ENCODE measurements around the gene METTL9.
A peak's percentile ranks its signal among the peaks of the same experiment; 100 is the strongest.
"Not testable (repeated sequence)": the region's sequence is repeated elsewhere in the genome, so short reads cannot be mapped to it uniquely, and the experiment has no call there.

Gene METTL9

DNA sequence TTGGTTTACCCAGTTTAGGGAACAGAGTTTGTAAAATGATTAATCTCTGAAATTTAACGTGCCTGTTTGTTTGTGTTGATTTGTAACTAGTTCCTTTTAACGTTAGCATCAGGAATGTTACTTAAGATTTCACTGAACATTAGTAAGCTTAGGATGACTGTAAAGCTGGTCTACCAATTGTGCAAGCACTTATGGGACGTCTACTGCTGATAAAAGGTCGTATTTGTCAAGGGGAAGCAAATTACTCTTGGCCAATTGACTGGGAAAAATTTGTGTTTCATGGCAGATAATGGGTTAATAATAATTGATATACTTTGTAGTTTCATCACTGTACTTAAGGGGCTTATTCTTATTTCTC is 11.8 kb downstream of the METTL9 start:
- no peak for DNase-seq (ENCODE audit: low spot score)

DNA sequence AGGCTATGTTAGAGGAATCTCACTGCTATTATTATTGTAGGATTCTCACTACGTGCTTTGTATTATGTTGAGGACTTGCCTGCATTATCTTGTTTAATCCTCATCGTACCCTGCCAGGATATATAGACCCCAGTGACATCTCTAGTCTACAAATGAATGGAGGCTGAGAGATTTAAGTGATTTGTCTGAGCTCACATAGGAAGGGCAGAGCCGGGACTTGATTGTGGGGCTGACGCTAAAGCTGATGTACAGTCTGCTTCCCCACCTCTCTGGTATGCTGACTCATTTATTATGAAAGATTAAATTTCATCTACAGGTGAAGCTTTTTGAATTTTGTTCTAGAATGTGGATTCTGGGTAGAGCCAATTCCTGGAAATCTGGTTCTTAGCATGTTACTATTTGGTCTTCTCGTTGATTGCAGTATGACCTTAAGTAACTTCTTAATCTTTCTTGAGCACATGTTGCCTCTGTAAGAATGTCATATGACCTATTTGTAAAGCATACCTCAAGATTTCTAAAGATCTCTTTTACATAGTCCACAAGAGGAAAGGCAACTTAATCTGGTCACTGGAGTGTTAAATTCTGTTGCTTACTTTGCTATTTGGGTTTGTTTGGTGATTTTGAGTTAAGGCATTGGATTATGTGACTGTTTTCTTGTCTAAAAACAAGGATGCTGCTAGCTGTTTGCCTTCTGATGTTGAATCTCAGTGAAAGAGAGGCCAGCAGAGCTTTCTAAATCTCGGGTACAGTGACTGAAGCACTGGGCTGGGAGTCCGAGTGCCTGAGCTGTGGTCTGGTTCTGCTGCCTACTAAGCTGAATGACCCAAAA is 12.4 kb downstream of the METTL9 start:
- no peak for DNase-seq (ENCODE audit: low spot score)

DNA sequence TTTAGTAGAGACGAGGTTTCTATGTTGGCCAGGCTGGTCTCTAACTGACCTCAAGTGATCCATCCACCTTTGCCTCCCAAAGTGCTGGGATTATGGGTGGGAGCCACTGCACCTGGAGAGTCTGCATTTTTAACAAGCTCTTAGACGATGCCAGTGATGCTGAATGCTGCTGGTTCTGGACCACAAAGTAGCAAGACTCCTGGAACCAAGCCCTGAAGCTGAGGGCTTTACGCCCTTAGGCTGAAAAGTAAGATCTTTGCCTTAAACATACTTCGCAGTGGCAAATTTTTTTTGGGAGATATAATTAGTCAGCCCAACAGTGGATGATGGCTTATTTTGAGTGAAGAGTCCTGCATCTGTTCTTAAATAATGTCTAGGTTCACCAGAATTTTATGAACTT is 14.0 kb downstream of the METTL9 start:
- no peak for DNase-seq (ENCODE audit: low spot score)

DNA sequence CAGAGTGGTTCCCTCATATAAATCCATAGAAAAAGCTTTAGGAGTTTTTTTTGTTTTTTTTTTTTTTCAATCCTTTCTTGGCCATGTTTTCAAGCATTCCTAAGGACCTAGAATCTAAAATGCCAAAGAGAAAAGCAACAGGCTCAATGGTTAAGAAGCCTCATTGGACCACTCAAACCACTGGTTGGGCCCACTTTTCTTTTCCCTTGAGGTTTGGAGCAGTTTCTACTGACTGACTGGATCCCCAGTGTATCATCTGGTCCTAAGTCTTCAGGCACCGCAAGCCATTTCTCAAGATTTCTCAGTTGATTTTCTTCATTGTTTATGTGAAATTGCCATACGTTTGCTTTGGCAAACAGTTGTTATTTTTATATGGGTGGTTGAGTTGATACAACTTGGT is 14.4 kb downstream of the METTL9 start:
- DNase-seq (ENCODE audit: low spot score) = no peak

DNA sequence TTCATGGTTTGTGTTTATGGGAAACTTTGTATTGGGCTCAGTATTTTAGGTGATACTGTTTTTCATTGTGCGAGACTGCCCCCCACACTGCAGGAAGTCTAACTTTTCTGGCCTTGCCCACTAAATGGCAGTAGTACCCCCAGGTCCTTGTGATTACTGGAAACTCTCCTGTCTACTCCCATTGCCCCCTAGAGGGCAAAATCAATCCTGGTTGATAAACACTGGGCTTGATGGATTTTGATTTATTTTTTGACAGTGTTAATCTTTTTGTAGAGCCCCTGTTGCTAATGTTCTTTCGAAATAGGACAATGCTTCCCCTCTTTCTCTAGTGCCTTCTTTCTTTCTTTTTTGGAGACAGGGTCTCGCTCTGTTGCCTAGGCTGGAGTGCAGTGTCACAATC is 15.5 kb downstream of the METTL9 start:
- DNase-seq (ENCODE audit: low spot score) = no peak

DNA sequence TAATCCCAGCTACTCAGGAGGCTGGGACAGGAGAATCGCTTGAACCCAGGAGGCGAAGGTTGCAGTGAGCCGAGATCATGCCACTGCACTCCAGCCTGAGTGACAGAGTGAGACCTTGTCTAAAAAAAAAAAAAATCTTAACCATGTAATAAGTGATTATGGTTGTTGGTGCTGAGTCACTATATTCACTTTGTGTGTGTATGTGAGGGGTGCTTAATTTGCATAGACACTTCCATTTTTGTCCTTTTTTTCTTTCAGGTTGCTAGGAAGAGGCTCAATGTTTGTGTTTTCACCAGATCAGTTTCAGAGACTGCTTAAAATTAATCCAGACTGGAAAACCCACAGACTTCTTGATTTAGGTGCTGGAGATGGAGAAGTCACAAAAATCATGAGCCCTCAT is 18.2 kb downstream of the METTL9 start:
- DNase-seq (ENCODE audit: low spot score) = no peak

DNA sequence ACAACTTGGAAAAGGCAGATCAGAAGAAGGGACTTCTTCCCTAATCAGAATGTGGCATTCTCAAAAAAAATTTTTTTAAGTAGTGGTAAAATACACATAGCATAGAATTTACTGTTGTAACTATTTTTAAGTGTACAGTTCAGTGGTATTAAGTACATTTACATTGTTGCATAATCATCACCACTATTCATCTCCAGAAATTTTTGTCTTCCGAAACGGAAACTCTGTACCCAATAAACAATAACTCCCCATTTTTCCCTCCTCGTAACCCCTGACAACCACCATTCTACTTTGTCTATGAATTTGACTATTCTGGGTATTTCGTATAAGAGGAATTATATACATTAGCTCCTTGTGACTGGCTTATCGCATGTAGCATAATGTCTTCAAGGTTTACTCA is 18.9 kb downstream of the METTL9 start:
- no peak for DNase-seq (ENCODE audit: low spot score)

DNA sequence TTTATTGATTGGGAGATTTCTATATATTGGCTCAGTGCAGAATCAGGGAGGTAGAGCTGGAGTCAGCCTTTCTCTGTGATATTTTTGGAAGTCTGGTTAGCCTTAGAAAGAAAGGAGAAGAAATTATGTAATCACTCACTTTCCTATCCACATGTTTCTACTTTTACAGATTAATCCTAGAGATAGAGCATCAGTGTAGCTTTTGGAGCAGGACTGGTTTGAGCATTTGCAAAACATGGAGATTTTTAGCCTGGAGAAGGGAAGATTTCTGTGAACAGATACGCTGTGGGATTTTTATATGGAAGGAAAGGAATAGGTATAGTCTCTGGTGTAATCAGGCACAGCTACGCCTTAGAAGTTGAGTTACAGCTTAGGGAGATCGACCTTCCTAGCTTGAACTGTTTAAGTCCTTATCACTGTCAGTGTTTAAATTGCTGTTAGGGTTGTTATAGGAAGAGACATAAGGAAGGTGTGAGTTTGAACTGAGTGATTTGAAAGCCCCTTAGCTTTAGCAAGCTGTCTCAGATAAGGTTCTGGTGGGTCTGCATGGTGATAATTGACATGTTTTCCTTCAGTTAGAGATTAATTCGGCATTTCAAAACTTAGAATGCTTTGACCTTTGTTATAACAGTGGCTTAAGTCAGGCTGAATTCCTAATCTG is 20.5 kb downstream of the METTL9 start:
- DNase-seq (ENCODE audit: low spot score) = peak; percentile 17

DNA sequence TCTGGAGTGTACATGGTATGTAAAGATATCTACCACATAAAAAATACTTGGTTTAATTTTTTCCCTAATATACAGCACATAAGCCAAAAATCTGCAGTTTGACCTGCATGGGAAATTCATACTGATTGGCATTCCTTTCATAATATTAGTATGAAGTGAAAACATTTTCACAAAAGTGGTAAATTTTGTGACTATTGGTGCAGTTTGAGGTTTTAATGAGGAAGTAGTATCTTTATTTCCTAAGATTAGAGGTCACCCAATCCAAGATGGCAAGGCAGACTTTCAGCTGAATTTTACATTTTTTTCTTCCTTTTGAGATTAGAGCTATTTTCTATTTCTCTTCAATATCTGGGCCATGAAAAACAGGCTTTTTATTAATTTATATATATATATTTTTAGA is 21.2 kb downstream of the METTL9 start:
- DNase-seq (ENCODE audit: low spot score) = no peak

DNA sequence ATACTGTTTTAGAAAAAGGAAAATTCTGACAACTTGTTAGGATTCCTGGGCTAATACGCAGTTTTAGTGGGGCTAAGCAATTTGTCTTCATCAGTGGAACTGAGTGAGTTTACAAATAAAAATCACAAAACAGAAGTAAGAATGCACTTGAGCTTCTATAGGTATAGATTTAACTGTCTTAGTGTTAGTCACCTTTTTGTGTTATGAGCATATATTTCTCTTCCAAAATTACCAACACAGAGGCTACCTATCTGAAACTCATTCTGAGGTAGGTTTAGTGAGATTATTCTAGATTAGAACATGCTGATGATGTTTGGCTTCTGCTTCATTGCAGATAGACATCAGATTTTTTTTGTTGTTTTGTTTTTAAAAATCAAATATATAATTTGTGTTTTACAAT is 23.2 kb downstream of the METTL9 start:
- DNase-seq (ENCODE audit: low spot score) = no peak

DNA sequence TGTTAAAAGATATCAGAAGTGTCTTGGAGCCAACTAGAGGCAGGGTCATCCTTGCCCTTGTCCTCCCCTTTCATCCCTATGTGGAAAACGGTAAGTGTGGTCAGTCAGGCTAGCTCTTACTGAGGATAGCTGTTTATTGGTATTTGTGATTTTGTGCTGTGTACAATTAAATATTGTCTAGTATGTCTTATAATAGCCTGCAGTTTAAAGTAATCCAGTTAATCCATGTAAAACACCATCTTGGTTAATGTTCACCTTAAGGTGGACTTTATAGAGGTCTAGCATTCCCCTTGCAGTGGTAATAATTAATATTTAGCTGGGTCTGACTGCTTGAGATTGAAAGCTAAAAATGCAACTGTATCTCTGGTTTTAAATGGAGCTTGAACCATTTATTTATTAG is 25.6 kb downstream of the METTL9 start:
- no peak for DNase-seq (ENCODE audit: low spot score)

DNA sequence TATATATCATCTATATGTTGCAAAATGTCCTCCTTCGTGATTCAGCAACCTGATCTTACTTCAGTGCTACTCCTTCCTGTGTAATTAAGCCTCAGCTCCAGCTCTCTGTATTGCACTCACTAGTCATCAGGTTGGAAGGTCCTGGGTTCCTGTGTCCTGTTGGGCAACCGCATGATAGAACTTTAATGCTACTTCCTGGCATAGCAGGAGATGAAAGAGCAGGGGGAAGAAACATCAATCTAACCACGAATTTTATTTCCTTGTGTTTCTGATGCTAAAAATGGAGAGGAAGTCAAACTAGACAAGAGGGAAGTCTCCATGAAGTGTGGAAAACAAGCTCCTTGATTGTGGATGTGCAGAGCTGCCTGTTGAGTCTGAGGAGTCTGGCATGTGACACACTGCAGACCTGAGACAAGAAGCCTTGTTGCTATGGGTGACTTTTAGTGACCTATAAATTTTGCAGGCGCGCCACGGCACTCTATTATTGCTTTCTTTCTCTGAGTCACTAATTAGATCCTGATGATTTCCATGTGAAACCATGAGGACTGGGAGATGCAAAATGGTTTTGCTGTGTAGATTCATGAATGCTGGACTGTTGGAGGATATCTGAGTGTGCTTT is 27.4 kb downstream of the METTL9 start:
- peak; percentile 83 for DNase-seq (ENCODE audit: low spot score)

DNA sequence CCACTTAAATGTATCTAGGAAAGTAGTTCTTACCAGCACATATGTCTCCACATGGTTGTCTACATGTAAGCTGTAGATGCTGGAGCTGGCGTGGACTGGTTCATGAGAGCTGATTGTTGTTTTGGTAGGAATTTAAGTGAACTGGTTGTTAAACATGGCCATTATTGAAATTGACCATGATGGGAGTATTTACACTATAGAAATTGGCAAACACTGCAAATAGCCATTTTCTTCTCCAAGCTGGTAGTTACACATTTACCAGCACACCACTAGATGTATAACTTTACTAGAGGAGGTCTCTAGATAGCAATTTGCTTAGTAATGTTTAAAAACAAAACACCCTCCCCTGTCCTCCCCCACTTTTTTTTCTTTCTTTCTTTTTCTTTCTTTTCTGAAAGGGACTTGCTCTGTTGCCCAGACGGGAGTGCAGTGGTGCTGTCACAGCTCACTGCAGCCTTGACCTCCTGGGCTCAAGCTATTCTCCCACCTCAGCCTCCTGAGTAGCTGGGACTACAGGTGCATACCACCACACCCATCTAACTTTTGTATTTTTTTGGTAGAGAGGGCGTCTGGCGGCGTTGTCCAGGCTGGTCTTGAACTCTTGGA is 28.8 kb downstream of the METTL9 start:
- DNase-seq (ENCODE audit: low spot score) = no peak

DNA sequence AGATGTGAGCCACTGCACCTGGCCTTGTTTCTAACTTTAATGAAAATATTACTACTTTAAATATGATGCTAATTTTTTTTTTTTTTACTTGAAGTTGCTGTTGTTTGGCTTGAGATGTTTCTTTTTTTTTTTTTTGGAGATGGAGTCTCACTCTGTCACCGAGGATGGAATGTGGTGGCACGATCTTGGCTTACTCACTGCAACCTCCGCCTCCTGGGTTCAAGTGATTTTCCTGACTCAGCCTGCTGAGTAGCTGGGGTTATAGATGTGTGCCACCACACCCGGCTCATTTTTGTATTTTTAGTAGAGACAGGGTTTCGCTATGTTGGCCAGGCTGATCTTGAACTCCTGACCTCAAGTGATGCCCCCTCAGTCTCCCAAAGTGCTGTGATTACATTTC is 29.4 kb downstream of the METTL9 start:
- no peak for DNase-seq (ENCODE audit: low spot score)

DNA sequence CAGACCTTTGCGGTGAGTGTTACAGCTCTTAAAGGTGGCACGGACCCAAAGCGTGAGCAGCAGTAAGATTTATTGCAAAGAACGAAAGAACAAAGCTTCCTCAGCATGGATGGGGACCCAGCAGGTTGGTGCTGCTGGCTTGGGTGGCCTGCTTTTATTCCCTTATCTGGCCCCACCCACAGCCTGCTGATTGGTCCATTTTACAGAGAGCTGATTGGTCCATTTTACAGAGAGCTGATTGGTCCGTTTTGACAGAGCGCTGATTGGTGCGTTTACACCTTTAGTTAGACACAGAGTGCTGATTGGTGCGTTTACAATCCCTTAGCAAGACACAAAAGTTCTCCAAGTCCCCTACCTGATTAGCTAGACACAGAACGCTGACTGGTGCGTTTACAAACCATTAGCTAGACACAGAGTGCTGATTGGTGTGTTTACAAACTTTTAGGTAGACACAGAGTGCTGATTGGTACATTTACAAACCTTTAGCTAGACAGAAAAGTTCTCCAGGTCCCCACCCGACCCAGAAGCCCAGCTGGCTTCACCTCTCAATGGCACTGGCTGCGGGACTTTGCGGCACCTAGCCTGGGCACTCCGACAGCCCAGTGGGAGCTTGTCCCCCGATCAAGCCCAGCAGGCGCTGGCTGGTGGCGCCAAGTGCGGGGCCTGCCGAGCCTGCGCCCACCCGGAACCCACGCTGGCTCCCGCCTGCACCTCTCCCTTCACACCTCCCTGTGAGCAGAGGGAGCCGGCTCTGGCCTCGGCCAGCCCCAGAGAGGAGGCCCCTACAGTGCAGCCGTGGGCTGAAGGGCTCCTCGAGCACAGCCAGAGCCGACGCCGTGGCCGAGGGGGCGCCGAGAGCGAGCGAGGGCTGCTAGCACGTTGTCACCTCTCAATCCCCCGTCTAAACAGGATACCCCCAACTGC is 30.5 kb downstream of the METTL9 start:
- not testable (repeated sequence) for DNase-seq (ENCODE audit: low spot score)

DNA sequence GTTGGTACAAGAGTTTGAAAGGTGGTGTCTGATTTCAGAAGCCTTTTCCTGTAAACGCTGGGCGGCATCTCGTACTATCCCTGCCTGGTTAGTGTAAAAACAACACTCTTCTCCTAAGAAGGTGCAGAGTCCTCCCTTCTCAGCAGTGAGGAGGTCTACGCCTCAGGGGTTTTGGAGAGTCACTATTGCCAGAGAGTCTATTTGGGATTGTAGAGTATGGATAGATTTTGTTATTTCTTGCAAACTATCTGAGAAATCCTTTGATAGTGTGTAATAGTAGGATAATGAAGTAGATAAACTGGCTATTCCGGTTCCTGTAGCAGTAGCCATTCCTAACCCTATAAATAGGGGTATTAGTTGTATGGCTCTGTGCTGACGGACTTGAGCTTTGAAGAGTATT is 31.5 kb downstream of the METTL9 start:
- DNase-seq (ENCODE audit: low spot score) = not testable (repeated sequence)

DNA sequence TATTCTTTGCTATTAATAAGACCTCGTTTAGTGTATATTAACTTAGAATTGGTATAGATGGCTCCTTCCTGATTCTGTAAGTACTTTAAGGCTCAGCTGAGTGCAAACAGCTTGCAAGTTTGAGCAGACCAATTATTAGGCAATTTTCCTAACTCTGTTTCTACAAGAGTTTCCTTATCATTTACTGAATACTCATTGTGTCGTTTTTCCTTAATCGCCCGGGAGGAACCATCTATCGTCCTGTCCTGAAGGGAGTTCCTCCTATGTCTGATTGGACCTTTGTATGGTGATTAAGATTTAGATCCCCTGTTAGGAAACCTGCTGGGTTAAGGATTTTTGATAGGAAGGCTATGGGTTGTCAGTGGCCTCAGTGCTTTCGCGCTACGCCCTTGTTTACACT is 32.0 kb downstream of the METTL9 start:
- not testable (repeated sequence) for DNase-seq (ENCODE audit: low spot score)

DNA sequence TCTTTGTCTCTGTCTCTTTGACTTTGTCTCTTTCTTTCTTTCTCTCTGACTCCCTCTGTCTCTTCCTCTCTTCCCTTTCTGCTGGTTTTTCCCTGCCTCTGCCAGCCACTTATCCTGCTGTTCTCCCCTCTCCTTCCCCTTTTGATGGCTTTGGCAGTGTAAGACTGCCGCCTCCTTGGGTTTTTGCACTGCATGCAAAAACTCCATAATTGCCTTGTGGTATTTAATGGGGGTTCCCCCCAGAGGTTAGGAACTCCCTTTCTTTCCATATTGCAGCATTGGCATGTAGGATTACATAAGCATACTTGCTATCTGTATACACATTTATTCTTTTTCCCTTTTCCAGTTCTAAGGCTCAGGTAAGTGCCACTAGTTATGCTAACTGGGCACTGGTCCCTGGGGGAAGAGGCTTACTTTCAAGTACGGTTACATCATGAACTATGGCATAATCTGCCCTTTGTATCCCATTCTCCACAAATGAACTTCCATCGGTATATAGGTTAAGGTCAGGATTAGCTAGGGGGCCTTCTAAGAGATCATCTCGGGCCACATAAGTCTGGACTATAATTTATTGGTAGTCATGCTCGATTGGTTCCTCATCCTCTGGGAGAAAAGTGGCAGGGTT is 32.7 kb downstream of the METTL9 start:
- not testable (repeated sequence) for DNase-seq (ENCODE audit: low spot score)

DNA sequence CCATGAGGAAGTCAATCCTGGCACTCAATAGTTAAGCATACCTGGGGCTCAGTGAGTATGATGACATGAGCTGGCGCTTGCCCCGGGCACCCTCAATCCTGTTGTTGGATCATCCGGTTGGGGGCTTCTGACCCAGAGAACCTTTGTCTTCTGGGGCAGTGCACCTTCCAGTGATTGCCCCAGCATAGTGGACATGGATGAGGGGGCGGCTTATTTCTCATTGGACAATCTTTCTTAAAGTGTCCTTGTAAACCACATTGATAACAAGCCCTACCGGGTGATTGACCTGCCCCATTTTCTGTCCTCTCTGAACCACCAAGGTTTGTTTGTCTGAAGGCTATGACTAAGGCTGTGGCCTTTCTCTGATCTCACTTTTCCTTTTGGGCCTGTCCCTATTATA is 34.8 kb downstream of the METTL9 start:
- DNase-seq (ENCODE audit: low spot score) = no peak

DNA sequence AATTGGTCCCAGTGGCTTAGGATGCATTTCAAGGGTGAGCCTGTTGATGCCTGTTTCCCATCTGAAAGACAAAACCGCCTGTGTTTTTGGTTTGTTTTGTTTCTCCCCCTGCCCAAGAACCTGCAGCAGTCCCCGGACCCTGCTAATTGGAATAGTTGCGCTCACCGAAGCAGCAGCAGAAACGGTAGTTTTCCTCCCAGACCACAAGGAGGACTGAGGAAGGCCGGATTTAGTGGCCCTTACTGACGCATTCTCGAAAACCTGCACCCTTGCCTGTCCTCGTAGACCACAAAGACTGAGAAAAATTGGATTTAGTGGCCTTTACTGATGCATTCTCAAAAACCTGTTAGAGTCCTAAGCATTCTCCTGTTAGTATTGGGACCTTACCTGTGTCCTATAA is 36.3 kb downstream of the METTL9 start:
- DNase-seq (ENCODE audit: low spot score) = not testable (repeated sequence)

All from GM03348 (cell line).